Activated T-cell treated with anti-CD3 and anti-CD28 coated beads, Interleukin-2, amount 50 U/mL, for 4 hours (primary cell): ENCODE data around the gene SLCO3A1. TPM values are rescaled to one million over a fixed set of nuclear protein-coding genes. Genes with fewer than 3 reads are reported as not detected.

ENCODE experiments used
- ATAC-seq, 2 donors: fragments of 200-7000 bp; cut with Tn5 transposase; one replicate each; pipeline ENCODE4 v1.10.0; 2021
- DNase-seq: peaks from one replicate; pipeline ENCODE4 v3.0.0-alpha.2; 2020
- H3K27me3 Mint-ChIP-seq: one replicate; pipeline ENCODE4 v1.8.0; 2021; ENCODE audit warnings: low read depth, mixed read lengths
- H3K36me3 Mint-ChIP-seq: one replicate; pipeline ENCODE4 v1.8.0; 2022; ENCODE audit warnings: mixed read lengths; ENCODE audit not compliant: insufficient read depth
- H3K4me1 Mint-ChIP-seq: one replicate; pipeline ENCODE4 v1.8.0; 2021; ENCODE audit warnings: low read depth, mixed read lengths
- H3K4me3 Mint-ChIP-seq: one replicate; pipeline ENCODE4 v1.8.0; 2021; ENCODE audit warnings: mild to moderate bottlenecking, moderate library complexity, mixed read lengths
- H3K9me3 Mint-ChIP-seq: one replicate; pipeline ENCODE4 v1.8.0; 2021; ENCODE audit warnings: mixed read lengths
- total RNA-seq, 3 donors: library from RNA; stranded (reverse); gene quantifications; one replicate each; pipeline ENCODE4 v1.2.1, GENCODE V29; 2021

SLCO3A1 gene
- total RNA-seq, 3 donors from 2014 or later: 3.6 to 6.1 (median 4.8) TPM

GRCh38 chr15:91881569-91882297 is 28.2 kb downstream of the SLCO3A1 start:
- DNase-seq (no peak), ATAC-seq (no peak)
- Mint-ChIP-seq H3K4me1 (peaks cover 45% of the 10 kb centered on the region), H3K9me3 (no peaks in the 10 kb centered on the region), H3K4me3 (no peak overlapping the region), H3K36me3 (peaks cover 14% of the 10 kb centered on the region), H3K27me3 (no peaks in the 10 kb centered on the region)

DNA sequence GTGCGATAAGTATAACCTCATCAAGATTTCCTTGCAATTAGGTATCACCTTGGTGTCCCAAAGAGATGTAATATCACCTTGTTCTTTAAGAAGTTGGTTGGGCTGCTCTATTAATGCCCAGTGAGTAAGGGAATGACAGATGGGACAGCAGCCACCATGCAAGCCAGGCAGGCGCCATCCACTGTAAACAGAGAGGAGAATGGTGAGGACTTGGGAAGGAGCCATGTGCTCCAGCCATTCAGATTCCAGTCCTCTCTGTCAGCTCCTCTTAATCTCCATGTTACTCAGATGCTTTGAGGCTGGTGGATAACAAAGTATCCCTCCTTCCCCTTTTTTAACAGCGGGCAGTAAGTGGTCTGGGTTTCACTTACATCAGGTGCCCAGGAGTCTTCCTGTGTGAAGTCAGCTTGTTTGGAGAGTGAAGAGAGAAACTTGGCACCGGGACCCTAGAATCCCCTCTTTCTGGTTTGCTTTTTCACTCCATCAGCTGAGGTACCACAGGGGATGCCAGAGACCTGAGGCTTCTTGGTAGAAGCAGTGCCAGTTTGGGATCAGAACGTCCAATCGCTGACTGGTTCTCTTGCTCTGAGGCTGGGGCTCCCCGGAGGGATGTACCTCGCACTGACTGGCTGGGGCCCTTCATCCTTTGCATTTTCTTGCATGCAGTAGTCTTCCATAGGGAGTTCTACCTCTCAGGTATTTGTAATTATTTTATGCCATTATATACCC is 29.5 kb downstream of the SLCO3A1 start:
- Mint-ChIP-seq H3K4me1 (peaks cover 53% of the 10 kb centered on the region), H3K27me3 (no peaks in the 10 kb centered on the region), H3K36me3 (peaks cover 5% of the 10 kb centered on the region)

DNA sequence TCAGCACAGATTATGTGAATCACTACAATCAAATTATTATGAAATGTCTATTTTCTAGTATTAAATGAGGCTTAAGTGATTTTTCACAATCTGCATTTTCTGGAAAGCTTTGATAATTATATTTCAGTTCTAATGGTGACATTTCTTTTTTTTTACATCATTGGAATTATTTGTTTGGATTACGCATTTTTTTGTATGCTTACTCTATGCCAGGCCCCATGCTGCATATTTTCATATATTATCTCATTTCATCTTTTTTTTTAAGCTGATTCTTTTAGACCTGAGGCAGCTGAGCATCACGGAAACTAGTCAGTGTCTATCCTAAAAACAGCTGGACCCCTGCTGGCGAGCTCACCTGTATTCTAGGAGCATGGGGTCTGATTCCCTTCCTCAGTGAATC is 31.1 kb downstream of the SLCO3A1 start:
- ATAC-seq: no peak
- Mint-ChIP-seq H3K4me3 (no peak overlapping the region), H3K4me1 (peaks cover 48% of the 10 kb centered on the region), H3K27me3 (no peaks in the 10 kb centered on the region), H3K9me3 (no peaks in the 10 kb centered on the region), H3K36me3 (no peaks in the 10 kb centered on the region)
- DNase-seq: no peak

More for the DNA sequence above, 29.5 kb downstream of the SLCO3A1 start:
- no peak for DNase-seq
- H3K4me3 Mint-ChIP-seq: no peak overlapping the region
- no peak for ATAC-seq
- H3K9me3 Mint-ChIP-seq: no peaks in the 10 kb centered on the region

GRCh38 chr15:91885054-91885453 is 31.5 kb downstream of the SLCO3A1 start:
- H3K4me3 Mint-ChIP-seq: no peak overlapping the region
- peaks cover 47% of the 10 kb centered on the region for H3K4me1 Mint-ChIP-seq
- H3K36me3 Mint-ChIP-seq: no peaks in the 10 kb centered on the region
- no peaks in the 10 kb centered on the region for H3K27me3 Mint-ChIP-seq
- ATAC-seq: no peak
- no peak for DNase-seq
- no peaks in the 10 kb centered on the region for H3K9me3 Mint-ChIP-seq

GRCh38 chr15:91885714-91886270 is 32.3 kb downstream of the SLCO3A1 start:
- ATAC-seq (no peak), DNase-seq (no peak)
- no peak overlapping the region for H3K4me3 Mint-ChIP-seq
- H3K36me3 Mint-ChIP-seq: no peaks in the 10 kb centered on the region
- H3K9me3 Mint-ChIP-seq: no peaks in the 10 kb centered on the region
- H3K27me3 Mint-ChIP-seq: no peaks in the 10 kb centered on the region
- peaks cover 46% of the 10 kb centered on the region for H3K4me1 Mint-ChIP-seq

GRCh38 chr15:91886878-91887277 is 33.4 kb downstream of the SLCO3A1 start:
- peaks cover 41% of the 10 kb centered on the region for H3K4me1 Mint-ChIP-seq

DNA sequence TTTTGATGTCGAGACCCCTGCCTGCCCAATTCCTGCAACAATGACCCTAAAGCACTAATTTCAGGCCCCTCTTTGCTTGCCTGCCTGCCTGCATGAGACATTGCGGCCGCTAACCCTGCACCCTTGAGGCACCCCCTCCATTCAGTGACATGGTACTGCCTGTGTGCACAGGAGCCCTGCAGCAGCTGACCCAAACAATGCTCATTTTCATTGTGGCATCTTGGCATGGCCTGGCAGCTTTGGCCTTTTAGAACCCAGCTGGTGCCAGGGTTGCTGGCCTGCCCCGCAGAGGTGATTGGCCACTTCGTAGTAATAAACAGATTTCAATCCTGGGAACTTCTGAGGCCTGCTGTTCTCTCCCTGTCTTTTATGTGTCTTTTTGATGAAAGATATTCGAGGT is 33.8 kb downstream of the SLCO3A1 start:
- no peak overlapping the region for H3K4me3 Mint-ChIP-seq
- no peak for DNase-seq
- H3K9me3 Mint-ChIP-seq: no peaks in the 10 kb centered on the region
- H3K4me1 Mint-ChIP-seq: peaks cover 41% of the 10 kb centered on the region
- ATAC-seq: no peak
- peaks cover 4% of the 10 kb centered on the region for H3K36me3 Mint-ChIP-seq
- H3K27me3 Mint-ChIP-seq: no peaks in the 10 kb centered on the region

More at GRCh38 chr15:91886878-91887277, 33.4 kb downstream of the SLCO3A1 start:
- DNase-seq (no peak), ATAC-seq (no peak)
- Mint-ChIP-seq H3K4me3 (no peak overlapping the region), H3K36me3 (peaks cover under 1% of the 10 kb centered on the region), H3K27me3 (no peaks in the 10 kb centered on the region), H3K9me3 (no peaks in the 10 kb centered on the region)

GRCh38 chr15:91887921-91888373 is 34.4 kb downstream of the SLCO3A1 start:
- DNase-seq: no peak
- no peaks in the 10 kb centered on the region for H3K27me3 Mint-ChIP-seq
- peaks cover 8% of the 10 kb centered on the region for H3K36me3 Mint-ChIP-seq
- no peak for ATAC-seq
- H3K9me3 Mint-ChIP-seq: no peaks in the 10 kb centered on the region
- H3K4me3 Mint-ChIP-seq: no peak overlapping the region
- H3K4me1 Mint-ChIP-seq: peaks cover 40% of the 10 kb centered on the region

GRCh38 chr15:91889111-91889815 is 35.8 kb downstream of the SLCO3A1 start:
- Mint-ChIP-seq H3K36me3 (peaks cover 20% of the 10 kb centered on the region), H3K4me1 (peaks cover 41% of the 10 kb centered on the region), H3K27me3 (no peaks in the 10 kb centered on the region), H3K9me3 (no peaks in the 10 kb centered on the region), H3K4me3 (no peak overlapping the region)
- DNase-seq: no peak
- ATAC-seq: no peak

GRCh38 chr15:91890614-91891013 is 37.1 kb downstream of the SLCO3A1 start:
- no peak for DNase-seq

DNA sequence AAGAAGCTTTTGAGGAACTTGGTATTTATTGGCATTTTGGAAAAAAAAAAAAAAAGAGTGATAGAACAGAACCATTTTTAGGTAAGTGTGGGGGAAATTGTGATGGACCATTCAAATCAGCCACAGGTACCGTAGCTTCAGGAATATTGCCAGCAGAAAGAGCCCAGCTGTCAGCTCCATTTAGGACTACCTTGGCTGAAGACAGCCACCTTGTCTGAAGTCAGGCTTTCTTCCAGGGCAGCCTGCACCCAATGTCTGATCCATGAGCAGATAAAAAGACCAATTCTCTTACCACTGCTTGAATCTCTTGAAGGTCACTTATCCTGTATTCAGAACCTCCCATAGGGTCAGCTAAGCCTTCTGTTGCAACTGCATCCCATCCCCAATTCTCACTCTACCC is 37.6 kb downstream of the SLCO3A1 start:
- DNase-seq (no peak), ATAC-seq (no peak)
- Mint-ChIP-seq H3K9me3 (no peaks in the 10 kb centered on the region), H3K4me3 (no peak overlapping the region), H3K27me3 (no peaks in the 10 kb centered on the region), H3K4me1 (peaks cover 50% of the 10 kb centered on the region), H3K36me3 (peaks cover 24% of the 10 kb centered on the region)

More at GRCh38 chr15:91890614-91891013, 37.1 kb downstream of the SLCO3A1 start:
- no peak for ATAC-seq
- Mint-ChIP-seq H3K27me3 (no peaks in the 10 kb centered on the region), H3K36me3 (peaks cover 23% of the 10 kb centered on the region), H3K9me3 (no peaks in the 10 kb centered on the region), H3K4me1 (peaks cover 49% of the 10 kb centered on the region), H3K4me3 (no peak overlapping the region)

DNA sequence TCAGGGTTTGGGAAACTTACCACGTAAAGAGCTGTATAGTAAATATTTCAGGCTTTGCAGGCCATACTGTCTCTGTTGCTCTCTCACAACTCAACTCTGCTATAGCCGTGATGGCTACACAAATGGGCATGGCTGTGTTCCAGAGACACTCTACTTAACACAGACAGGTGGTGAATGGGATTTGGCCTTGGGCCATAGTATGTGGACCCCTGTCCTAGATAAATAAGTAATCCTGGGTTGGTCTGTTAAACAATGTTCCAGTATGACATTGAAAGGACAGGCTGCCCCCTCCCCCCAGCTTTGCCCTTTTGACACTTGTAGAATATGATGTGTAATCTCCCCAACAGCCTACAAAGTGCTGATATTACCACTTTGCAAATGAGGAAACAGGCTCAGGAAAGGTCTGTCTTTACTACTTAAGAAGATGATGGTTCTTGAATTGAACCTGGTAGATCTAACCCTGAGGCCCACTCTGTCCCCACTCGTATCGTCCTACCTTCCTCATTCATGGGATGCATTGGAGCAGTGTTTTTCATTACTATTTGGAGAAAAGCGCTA is 38.4 kb downstream of the SLCO3A1 start:
- Mint-ChIP-seq H3K4me3 (no peak overlapping the region), H3K4me1 (peaks cover 47% of the 10 kb centered on the region), H3K36me3 (peaks cover 24% of the 10 kb centered on the region), H3K27me3 (no peaks in the 10 kb centered on the region), H3K9me3 (no peaks in the 10 kb centered on the region)
- ATAC-seq: no peak
- no peak for DNase-seq

DNA sequence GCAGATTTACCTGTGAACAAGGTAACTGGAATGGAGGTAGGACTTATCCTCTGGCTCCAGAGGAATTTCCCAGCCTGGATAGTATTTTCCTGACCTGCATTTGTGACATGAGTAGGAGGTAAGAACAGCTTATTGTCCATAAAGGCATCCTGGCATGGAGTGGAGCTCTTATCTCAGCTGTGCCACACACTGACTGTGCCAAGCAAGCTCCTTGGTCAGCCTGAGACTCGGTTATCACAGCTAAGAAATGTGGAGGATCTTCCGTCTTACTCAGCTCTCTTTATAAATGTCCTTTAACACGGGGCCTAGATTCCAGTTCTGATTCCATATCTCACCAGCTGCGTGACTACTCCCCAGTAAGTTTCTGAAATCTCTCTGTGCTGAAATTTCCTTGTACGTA is 38.9 kb downstream of the SLCO3A1 start:
- Mint-ChIP-seq H3K36me3 (peaks cover 24% of the 10 kb centered on the region), H3K4me1 (peaks cover 42% of the 10 kb centered on the region), H3K27me3 (no peaks in the 10 kb centered on the region), H3K9me3 (no peaks in the 10 kb centered on the region), H3K4me3 (no peak overlapping the region)
- no peak for ATAC-seq
- DNase-seq: no peak

- no peak for ATAC-seq
- H3K27me3 Mint-ChIP-seq: no peaks in the 10 kb centered on the region
- peaks cover 27% of the 10 kb centered on the region for H3K36me3 Mint-ChIP-seq
- H3K4me3 Mint-ChIP-seq: no peak overlapping the region
- no peak for DNase-seq
- H3K4me1 Mint-ChIP-seq: peaks cover 39% of the 10 kb centered on the region
- H3K9me3 Mint-ChIP-seq: no peaks in the 10 kb centered on the region
Measured at GRCh38 chr15:91894606-91895005, 41.1 kb downstream of the SLCO3A1 start.
